GM19043 (cell line): Measurements from ENCODE around the gene SESN1.

Experiments used
- ATAC-seq: cut with Tn5 transposase; IDR thresholded peaks from one replicate; pipeline ENCODE4 v1.9.1; 2021; ENCODE audit warnings: low read depth; ENCODE audit not compliant: unreplicated experiment

SESN1 gene

GRCh38 chr6:108966855-108967755 is 127.5 kb downstream of the SESN1 start:
- ATAC-seq, result no peak

GRCh38 chr6:108966251-108966650 is 128.4 kb downstream of the SESN1 start:
- no peak for ATAC-seq

- no peak for ATAC-seq
Observed at GRCh38 chr6:108961985-108962384, 132.7 kb downstream of the SESN1 start.

- ATAC-seq, result no peak
Observed at GRCh38 chr6:108961077-108961476, 133.6 kb downstream of the SESN1 start.

- no peak for ATAC-seq
Observed at GRCh38 chr6:108960601-108961000, 134.0 kb downstream of the SESN1 start.

- ATAC-seq, result no peak
Observed at GRCh38 chr6:108959972-108960582, 134.6 kb downstream of the SESN1 start.

GRCh38 chr6:108958900-108959770 is 135.5 kb downstream of the SESN1 start:
- no peak for ATAC-seq

- ATAC-seq, result no peak
Observed at GRCh38 chr6:108957221-108957620, 137.4 kb downstream of the SESN1 start.

- no peak for ATAC-seq
Observed at GRCh38 chr6:108955329-108955949, 139.2 kb downstream of the SESN1 start.

- ATAC-seq, result no peak
Observed at GRCh38 chr6:108953681-108954080, 141.0 kb downstream of the SESN1 start.

- ATAC-seq, result no peak
Observed at GRCh38 chr6:108952776-108953486, 141.7 kb downstream of the SESN1 start.

- ATAC-seq, result no peak
Observed at GRCh38 chr6:108951351-108951953, 143.2 kb downstream of the SESN1 start.

- no peak for ATAC-seq
Observed at GRCh38 chr6:108948181-108948661, 146.4 kb downstream of the SESN1 start.

- ATAC-seq, result no peak
Observed at GRCh38 chr6:108947114-108947854, 147.4 kb downstream of the SESN1 start.

- ATAC-seq, result no peak
Observed at GRCh38 chr6:108946695-108947094, 148.0 kb downstream of the SESN1 start.

- ATAC-seq, result no peak
Observed at GRCh38 chr6:108945681-108946159, 148.9 kb downstream of the SESN1 start.

GRCh38 chr6:108944707-108945680 is 149.7 kb downstream of the SESN1 start:
- ATAC-seq, result no peak
